ENCODE data around the gene ATP6V1B1.
A peak's percentile ranks its signal among the peaks of the same experiment; 100 is the strongest.

Gene ATP6V1B1

DNA sequence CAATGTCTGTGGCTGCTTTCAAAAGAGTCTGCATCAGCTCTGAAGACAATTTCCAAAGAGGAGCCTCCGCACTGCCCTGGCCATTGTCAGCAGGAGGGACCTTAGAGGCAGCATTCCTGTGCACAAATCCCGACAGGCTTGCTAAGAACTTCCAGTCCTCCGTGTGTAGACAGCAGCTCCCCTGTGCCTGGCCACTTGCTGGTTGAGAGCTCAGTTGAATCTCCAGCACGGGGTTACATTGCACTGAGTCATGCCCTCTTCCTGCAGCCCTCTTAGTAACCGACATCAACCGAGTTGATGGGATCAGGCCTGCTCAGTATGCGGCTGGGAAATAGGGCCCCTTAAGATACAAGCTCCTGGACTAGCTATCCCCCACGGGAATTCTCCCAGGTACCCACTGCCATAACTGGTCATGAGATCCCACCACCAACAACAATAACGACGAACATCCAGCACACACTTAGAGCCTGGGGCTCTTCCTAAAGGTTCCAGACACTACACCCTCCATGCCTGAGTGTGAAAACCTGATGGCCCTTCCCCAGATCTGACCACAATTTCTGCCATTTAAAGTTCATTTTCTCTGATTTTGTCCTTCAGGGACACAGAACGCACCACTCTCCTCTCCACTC lies 12.0 kb downstream of the ATP6V1B1 start:
- DNase-seq, result peak; percentile 5

DNA sequence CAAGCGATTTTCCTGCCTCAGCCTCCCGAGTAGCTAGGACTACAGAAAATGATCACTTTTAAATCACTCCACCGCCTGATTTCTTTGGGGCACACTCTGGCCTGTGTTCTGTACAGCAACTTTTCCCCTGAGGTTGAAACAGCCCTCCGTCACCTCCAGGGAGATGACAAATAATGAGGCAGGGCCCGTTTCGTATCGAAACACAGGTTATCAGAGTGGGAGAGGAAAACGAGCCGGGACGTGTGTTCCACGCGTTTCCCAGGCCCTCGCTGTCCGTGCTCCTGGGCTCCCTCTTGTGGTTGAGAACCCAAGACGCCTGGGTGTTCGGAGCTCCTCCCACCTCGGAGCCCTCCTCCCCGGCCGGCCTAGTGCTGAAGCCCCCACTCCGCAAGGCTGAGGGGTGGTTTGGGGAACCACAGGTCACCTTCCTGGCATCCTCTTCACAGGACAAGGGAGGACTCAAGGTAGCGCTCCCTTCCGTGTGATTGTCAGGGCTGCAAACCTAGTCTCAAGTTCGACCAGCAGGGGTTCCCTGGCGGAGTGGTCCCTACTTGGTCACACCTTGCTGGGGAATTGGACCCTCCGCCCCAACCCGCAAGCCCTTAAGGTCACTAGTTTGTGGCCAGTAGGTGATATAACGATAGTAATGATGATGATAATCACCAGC lies 12.8 kb downstream of the ATP6V1B1 start:
- DNase-seq, result peak; percentile 83

DNA sequence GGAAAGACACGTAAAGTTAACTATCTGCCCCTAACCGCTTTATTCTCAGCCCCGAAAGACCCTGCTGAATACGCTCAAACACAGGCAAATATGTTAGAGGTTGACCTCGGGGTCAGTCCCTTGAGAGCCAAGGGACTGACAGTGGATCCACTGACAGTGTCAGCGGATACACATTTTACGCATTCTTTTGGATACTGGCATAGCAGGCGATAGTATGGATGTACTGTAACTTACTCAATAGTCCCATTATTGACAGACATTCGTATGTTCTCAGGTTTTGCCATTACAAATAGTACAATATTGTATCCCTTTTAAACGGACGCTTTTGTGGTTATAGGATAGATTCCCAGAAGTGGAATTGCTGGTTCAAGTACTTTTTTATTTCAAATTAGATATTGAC lies 13.4 kb downstream of the ATP6V1B1 start:
- DNase-seq, result no peak

DNA sequence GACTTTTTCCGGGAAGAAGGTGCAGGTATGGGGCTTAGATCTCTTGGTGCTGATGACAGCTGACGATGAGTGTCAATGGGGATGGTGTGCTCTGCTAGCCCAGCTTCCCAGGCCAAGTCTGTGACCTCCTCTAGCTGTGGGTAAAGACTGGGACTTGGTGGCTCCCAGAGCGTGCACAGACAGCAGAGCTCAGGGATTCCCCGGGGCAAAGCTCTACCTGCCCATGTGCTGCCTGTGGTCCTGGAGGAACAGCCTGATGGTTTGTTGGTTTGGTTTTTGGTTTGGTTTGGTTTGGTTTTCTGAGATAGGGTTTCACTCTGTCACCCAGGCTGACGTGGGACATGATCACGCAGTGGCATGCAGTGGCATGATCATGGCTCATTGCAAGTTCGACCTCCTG lies 19.2 kb downstream of the ATP6V1B1 start:
- no peak for DNase-seq

- no peak for DNase-seq
Observed at GRCh38 chr2:70956141-70956540, 20.4 kb downstream of the ATP6V1B1 start.

DNA sequence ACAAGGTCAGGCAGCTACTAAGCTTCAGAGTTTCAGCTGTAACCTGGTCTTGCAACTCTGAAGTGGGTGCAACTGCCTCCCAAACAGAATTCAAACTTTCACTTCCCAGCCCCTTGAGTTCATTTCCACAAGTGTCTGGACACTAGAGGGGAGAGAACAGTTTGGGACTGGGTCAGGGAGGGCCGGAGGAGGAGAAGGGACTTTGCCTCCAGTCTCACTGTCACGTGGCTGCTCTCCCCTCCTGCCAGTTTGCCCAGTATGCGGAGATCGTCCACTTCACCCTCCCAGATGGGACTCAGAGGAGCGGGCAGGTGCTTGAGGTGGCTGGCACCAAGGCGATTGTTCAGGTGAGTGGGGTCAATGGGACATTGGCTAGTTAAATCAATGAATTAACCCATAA lies 22.1 kb downstream of the ATP6V1B1 start:
- no peak for DNase-seq

- no peak for DNase-seq
Observed at GRCh38 chr2:70958759-70959158, 23.1 kb downstream of the ATP6V1B1 start.

DNA sequence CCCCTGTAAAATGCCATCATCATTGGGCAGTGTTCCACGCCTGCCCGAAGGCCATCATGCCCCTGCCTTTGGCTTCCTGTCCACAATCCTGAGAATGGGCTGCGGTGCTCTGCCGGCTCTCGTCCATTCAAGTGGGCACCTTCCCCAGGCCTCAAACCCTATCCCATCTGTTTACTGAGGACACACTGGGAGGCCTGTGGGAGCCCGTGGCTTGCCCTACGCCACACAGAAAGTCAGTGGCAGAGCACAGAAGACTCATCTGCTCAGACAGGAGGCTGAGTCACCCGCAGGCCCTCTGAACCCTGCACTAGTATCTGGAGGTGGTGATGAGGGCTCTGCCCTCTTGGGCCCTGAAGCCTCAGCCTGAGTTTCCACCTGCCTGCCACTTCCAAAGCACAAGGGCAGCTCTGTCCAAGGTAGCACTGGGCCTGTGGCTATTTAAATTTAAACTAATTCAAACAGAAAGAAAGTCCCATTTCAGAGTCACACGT lies 23.6 kb downstream of the ATP6V1B1 start:
- no peak for DNase-seq

GRCh38 chr2:70959851-70960832 lies 24.4 kb downstream of the ATP6V1B1 start:
- DNase-seq, result no peak

- no peak for DNase-seq
Observed at GRCh38 chr2:70960833-70961647, 25.3 kb downstream of the ATP6V1B1 start.

DNA sequence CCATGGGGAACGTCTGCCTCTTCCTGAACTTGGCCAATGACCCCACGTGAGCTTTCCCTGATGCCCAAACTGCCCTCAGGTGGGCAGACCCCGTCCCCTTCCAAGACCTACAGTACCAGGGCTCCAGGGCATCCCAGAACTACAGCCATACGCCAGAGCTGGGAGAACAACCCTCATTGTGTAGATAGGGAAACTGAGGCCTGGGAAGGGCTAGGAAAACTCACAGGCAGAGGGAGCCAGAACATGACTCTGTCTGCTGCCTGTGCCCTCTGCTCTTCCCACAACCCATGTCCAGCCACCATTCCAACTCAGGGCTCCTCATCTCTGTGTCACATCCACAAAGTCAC lies 25.9 kb downstream of the ATP6V1B1 start:
- no peak for DNase-seq

DNA sequence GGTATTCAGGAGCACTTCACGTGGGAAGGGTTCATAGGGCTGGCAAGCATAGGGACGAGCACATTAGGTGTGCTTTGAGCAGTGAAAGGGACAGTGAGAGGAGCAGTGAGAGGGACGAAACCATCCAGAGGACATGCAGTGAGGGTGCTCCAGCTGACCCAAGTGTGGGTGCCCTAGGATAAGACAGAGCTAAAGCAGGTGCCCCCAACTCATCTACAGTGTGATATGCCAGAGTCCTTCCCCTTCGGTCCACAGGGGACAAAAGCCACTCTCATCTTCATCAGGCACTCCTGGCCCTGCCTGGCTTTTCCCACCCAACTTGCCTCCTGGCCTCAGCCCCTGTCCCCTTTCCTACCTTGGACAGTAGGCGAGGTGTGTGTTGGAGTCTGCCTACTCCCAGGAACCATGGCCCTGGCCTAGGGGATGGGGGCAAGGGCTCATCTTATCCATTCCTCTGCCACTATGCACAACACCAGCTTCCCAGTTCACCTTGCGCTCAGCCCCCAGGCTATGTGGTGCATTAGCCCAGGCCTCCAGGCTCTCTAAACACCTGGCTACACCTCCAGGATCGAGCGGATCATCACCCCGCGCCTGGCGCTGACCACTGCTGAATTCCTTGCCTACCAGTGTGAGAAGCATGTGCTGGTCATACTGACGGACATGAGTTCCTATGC lies 26.6 kb downstream of the ATP6V1B1 start:
- no peak for DNase-seq

- DNase-seq, result no peak
Observed at GRCh38 chr2:70962885-70963878, 27.5 kb downstream of the ATP6V1B1 start.

DNA sequence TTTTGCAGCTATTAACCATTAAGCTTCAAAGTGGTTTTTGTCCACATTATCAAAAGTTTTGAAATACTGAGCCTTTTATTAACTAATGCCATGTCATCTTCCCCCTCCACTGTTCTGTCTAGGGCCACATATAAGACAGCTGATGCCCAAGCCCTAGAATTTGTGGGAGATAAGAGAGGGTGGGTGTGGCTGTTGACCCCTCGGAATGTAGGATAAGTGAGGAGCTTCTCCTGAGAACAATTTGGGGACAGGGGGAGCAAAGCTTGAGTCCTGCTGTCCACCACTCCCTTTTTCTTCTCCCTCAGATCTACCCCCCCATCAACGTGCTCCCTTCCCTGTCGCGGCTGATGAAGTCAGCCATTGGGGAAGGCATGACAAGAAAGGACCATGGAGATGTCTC lies 28.4 kb downstream of the ATP6V1B1 start:
- DNase-seq, result no peak

DNA sequence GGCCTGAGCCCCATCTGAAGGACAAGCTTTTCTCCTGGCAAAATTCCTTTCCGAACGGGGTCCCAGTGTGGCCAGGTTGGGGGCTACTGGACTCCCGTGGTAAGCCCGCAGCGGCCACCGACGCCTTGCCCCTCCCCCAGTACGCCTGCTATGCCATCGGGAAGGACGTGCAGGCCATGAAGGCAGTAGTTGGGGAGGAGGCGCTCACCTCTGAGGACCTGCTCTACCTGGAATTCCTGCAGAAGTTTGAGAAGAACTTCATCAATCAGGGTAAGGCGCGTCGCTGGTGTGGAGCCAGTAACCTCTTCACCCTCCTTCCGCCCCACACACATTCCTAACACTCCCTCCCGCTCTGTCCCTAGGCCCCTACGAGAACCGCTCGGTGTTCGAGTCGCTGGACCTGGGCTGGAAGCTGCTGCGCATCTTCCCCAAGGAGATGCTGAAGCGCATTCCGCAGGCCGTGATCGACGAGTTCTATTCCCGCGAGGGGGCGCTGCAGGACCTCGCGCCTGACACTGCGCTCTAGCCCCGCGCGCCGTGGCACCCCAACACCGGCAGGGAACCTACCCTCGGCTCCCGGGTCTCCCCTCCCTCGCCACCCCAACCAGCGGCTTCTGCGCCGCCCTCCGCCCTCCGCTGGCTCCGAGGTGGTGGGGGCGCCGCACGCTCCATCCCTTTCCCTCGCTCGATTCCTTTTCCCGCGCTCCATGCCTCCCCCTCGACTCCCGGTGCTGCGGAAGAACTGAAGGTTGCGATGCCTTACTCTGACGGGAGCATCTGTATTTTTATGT lies 29.1 kb downstream of the ATP6V1B1 start:
- peak; percentile 86 for DNase-seq

- DNase-seq, result no peak
Observed at GRCh38 chr2:70965506-70965905, 29.8 kb downstream of the ATP6V1B1 start.

- DNase-seq, result no peak
Observed at GRCh38 chr2:70966681-70967080, 31.0 kb downstream of the ATP6V1B1 start.

DNA sequence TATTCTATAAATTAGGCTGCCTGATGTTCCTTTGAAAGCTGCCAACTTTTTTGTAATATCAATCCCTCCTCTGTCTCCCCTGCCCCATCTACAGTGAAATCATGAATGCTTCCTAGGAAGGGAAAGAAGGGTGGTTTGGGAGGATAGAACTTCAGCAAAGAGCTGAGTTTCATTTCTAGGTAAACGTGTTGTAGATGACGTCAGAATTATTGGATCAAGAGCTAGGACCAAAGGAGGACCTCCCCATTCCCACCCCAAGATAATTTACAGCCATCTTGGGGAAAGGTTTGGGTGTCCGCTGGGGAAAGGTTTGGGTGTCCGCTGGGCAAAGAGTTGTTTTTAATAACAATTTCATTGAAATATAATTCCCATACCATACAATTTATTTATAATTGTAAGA lies 31.5 kb downstream of the ATP6V1B1 start:
- no peak for DNase-seq

DNA sequence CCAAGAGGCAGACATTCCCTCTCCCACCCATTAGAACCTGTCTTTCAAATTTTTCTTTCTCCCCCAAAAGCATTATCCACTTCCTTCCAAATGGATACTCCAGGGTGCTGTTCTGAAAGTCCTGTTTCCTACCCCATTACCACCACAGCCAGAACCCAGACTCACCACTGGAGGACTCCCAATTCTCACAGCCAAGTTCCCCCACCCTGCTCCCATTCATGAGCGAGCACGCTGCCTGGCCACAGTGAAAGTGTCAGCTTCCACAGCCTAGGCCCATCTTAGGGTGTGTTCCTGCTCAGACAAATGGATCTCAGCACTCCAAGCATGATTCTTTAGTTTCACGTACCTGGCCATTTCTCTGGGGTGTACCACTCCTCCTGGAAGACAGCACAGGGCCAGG lies 38.9 kb downstream of the ATP6V1B1 start:
- DNase-seq, result no peak

DNA sequence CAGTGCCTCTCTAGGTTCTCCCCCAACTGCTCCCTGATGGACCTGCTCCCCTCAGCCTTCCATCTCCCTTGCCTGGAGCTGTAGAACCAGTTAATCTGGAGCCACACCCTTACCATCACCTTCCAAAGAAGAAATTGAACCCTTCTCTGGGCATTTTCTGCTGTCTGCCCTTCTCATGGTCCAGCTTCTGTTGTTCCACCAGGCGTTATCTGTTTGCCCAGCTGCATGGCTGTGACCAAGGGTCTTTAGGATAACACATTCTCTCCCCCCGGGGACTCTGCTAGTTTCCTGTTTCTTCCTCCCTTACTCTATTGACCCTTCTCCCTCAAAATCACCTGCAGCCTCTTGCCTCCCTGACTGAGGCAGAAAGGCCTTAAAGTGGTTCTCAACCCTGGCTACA lies 39.5 kb downstream of the ATP6V1B1 start:
- no peak for DNase-seq
